ENCODE measurements around the gene KIAA0825.

DNA sequence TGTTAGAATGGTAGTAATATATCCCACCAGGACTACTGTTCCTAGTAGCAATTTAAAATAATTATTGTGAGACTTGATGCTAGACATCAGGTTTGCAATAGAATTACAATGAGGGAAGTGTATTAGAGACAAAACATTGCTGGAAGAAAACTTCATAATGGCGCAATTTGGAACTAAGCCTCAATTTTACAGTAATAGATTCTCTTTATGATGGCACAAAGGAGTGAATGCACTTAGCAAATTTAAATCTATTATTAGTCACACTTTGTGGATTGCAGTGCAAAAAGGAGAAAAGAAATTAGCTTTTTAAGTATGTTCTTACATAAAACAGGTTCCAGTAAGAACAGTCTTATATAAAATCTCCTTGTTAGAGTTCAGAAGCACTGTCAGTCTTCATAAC, 358.3 kb downstream of the KIAA0825 start:
- TF ChIP-seq POLR2A (IDR thresholded peaks at IDR 0.05) (no peak), CTCF (IDR thresholded peaks at IDR 0.05) (no peak)

Measured in adrenal gland (tissue), 5 donors.